ENCODE results near the gene STXBP6.

The STXBP6 gene

DNA sequence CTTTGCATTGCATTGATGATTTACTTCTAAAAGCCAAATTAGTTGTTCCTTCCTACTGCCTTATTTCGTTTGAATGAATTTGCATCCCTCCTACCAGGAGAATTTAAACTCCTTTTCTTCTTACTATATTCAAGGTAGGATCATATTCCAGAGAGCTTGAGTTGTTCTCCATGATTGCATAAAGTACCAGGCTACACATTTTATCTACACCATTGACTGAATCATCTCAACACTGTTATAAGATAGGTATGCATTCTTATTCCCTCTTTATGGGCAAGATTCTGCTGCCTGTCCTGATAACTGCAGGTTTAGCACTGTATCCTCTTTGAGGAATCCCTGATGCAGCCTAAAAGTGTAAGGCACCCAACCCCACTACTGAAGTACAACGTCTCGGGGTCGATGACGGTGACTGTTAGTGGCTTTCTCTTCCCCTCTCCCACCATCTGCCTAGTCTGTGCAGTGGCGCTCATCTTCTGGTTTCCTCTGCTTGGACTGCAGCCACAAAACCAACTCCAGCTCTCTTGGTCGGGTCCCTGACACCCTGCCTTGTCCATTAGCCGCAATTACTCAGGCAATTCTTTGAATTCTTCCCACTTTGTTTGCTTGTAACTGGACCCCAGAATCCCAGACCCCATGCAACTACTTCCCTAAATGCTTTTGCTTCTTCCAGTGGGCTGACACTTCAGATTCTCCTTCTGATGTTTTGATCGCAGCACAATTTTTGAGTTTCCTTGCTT lies 44.4 kb upstream of the STXBP6 start:
- H3K4me2 ChIP-seq (ENCODE audit: low read length), result no peak overlapping the region
- TF ChIP-seq EZH2phosphoT487 (IDR thresholded peaks at IDR 0.05; ENCODE audit: low read depth), result no peak
- TF ChIP-seq, protein P1, sequence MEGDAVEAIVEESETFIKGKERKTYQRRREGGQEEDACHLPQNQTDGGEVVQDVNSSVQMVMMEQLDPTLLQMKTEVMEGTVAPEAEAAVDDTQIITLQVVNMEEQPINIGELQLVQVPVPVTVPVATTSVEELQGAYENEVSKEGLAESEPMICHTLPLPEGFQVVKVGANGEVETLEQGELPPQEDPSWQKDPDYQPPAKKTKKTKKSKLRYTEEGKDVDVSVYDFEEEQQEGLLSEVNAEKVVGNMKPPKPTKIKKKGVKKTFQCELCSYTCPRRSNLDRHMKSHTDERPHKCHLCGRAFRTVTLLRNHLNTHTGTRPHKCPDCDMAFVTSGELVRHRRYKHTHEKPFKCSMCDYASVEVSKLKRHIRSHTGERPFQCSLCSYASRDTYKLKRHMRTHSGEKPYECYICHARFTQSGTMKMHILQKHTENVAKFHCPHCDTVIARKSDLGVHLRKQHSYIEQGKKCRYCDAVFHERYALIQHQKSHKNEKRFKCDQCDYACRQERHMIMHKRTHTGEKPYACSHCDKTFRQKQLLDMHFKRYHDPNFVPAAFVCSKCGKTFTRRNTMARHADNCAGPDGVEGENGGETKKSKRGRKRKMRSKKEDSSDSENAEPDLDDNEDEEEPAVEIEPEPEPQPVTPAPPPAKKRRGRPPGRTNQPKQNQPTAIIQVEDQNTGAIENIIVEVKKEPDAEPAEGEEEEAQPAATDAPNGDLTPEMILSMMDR (IDR thresholded peaks at IDR 0.05; ENCODE audit: low read depth, low read length), result no peak
- 0 out of 2 replicates have a peak, but pooled peaks cover 3% of the 10 kb centered on the region for H3K27me3 ChIP-seq (ENCODE audit: low read depth, low read length)
- no peak overlapping the region for H3K27ac ChIP-seq (ENCODE audit: low read length)
- no peaks in the 10 kb centered on the region for H3K36me3 ChIP-seq (replicated peaks; ENCODE audit: low read depth, low read length)
- no peaks in the 10 kb centered on the region for H3K9me3 ChIP-seq (ENCODE audit: insufficient read depth, low read length)
- H4K20me1 ChIP-seq (ENCODE audit: insufficient read depth, low read length), result no peaks in the 10 kb centered on the region
- no peak overlapping the region for H2AFZ ChIP-seq (ENCODE audit: low read depth, low read length)
- no peaks in the 10 kb centered on the region for H3K79me2 ChIP-seq (ENCODE audit: low read length)
- H3K4me3 ChIP-seq (ENCODE audit: low read length), result no peak overlapping the region
- H3K4me1 ChIP-seq (ENCODE audit: low read length), result no peaks in the 10 kb centered on the region
- no peak overlapping the region for H3K9ac ChIP-seq (ENCODE audit: low read length)

DNA sequence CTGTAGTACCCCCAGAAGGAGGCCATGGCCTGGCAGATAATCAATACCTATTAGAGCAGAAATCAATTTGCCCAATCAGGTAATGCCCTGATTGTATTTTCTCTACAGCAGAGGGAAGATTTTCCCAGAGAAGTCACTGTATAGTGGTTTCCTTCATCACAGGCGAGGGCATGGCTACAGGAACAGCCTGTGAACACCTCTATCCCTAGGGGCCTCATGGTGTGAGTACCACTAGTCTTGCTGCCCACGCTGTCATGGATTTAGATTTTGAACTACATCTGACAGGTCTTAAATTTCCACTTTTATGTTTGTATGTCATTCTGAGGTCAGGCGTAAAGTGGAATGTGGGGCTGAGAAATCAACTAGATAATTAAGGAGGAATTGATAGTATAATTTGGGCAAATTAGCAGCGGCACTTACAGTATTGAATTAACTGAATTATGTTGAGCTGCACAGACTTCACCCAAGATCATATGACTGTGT lies 42.4 kb upstream of the STXBP6 start:
- no peaks in the 10 kb centered on the region for H3K4me1 ChIP-seq (ENCODE audit: low read length)
- H3K4me2 ChIP-seq (ENCODE audit: low read length), result no peak overlapping the region
- H3K27ac ChIP-seq (ENCODE audit: low read length), result no peak overlapping the region
- 0 out of 2 replicates have a peak, but pooled peaks cover 3% of the 10 kb centered on the region for H3K27me3 ChIP-seq (ENCODE audit: low read depth, low read length)
- H3K36me3 ChIP-seq (replicated peaks; ENCODE audit: low read depth, low read length), result no peaks in the 10 kb centered on the region
- H2AFZ ChIP-seq (ENCODE audit: low read depth, low read length), result no peak overlapping the region
- no peaks in the 10 kb centered on the region for H3K9me3 ChIP-seq (ENCODE audit: insufficient read depth, low read length)
- H3K9ac ChIP-seq (ENCODE audit: low read length), result no peak overlapping the region
- H3K79me2 ChIP-seq (ENCODE audit: low read length), result no peaks in the 10 kb centered on the region
- no peak for TF ChIP-seq EZH2phosphoT487 (IDR thresholded peaks at IDR 0.05; ENCODE audit: low read depth)
- TF ChIP-seq, protein P1 (IDR thresholded peaks at IDR 0.05; ENCODE audit: low read depth, low read length), result no peak
- H3K4me3 ChIP-seq (ENCODE audit: low read length), result no peak overlapping the region
- no peaks in the 10 kb centered on the region for H4K20me1 ChIP-seq (ENCODE audit: insufficient read depth, low read length)

DNA sequence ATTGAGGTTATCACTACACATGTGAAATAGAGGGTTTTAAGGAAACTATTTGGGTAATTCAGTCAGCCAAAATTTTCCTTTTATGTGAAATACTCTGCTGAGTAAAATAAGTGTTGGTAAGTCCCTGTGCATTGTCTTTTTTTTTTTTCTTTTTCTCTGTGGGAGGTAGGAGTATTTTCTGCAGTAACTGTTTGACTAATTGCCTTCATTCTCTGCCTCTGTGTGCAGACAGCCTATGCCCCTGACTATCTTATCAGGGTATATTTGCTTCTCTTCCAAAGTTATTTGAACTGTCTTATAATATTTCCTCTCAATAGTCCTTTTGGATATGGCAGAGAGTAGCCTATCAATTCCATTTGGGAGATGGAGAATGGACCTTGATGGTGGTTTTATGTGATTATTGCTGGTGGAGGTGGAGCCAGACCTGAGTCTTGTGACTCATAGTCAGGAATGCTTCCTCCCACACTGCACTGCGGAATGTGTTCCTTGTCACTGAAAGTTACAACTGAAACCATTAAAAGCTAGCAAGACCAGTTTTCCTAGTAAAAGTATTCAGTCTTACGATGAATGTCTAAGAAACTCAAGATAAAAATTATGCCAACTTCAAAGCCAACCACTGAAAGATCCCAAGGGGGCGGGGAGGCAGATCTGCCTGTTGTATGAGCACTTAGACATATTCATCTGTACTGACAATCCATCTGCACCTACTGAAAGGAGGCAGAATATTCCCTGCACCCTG lies 40.9 kb upstream of the STXBP6 start:
- Histone ChIP-seq H3K4me2 (ENCODE audit: low read length) (no peak overlapping the region), H3K4me1 (ENCODE audit: low read length) (peaks cover 7% of the 10 kb centered on the region), H2AFZ (ENCODE audit: low read depth, low read length) (no peak overlapping the region)

DNA sequence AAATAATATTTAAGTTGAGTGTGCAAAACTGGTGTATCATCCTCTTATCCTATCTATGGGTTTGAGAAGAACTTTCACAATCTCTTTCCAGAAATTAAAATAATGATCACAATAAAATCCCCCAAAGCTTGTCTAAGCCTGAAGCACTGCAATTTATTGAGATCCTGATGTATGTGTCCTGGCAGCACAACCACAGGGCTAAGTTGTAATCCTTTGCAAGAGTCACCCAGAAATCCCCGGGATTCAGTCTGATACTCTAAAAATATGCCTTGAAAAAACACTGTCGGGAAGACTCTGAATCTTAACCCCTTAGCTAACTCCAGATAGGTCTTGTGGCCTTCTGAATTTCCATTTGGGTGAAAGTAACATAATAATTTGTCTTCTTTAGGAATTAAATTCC lies 40.3 kb upstream of the STXBP6 start:
- Histone ChIP-seq H3K79me2 (ENCODE audit: low read length) (no peaks in the 10 kb centered on the region), H3K27me3 (ENCODE audit: low read depth, low read length) (0 out of 2 replicates have a peak, but pooled peaks cover 3% of the 10 kb centered on the region), H3K36me3 (replicated peaks; ENCODE audit: low read depth, low read length) (no peaks in the 10 kb centered on the region), H2AFZ (ENCODE audit: low read depth, low read length) (no peak overlapping the region), H3K27ac (ENCODE audit: low read length) (no peak overlapping the region), H3K9me3 (ENCODE audit: insufficient read depth, low read length) (no peaks in the 10 kb centered on the region), H3K4me1 (ENCODE audit: low read length) (peaks cover 7% of the 10 kb centered on the region), H3K9ac (ENCODE audit: low read length) (no peak overlapping the region), H4K20me1 (ENCODE audit: insufficient read depth, low read length) (no peaks in the 10 kb centered on the region), H3K4me3 (ENCODE audit: low read length) (no peak overlapping the region), H3K4me2 (ENCODE audit: low read length) (no peak overlapping the region)
- TF ChIP-seq, protein P1 (IDR thresholded peaks at IDR 0.05; ENCODE audit: low read depth, low read length), result no peak
- no peak for TF ChIP-seq EZH2phosphoT487 (IDR thresholded peaks at IDR 0.05; ENCODE audit: low read depth)

More for the DNA sequence above, 40.9 kb upstream of the STXBP6 start:
- no peak overlapping the region for H3K27ac ChIP-seq (ENCODE audit: low read length)
- H3K79me2 ChIP-seq (ENCODE audit: low read length), result no peaks in the 10 kb centered on the region
- no peaks in the 10 kb centered on the region for H3K36me3 ChIP-seq (replicated peaks; ENCODE audit: low read depth, low read length)
- no peak overlapping the region for H3K4me3 ChIP-seq (ENCODE audit: low read length)
- no peaks in the 10 kb centered on the region for H4K20me1 ChIP-seq (ENCODE audit: insufficient read depth, low read length)
- no peak for TF ChIP-seq EZH2phosphoT487 (IDR thresholded peaks at IDR 0.05; ENCODE audit: low read depth)
- H3K9ac ChIP-seq (ENCODE audit: low read length), result no peak overlapping the region
- H3K27me3 ChIP-seq (ENCODE audit: low read depth, low read length), result 0 out of 2 replicates have a peak, but pooled peaks cover 3% of the 10 kb centered on the region
- no peaks in the 10 kb centered on the region for H3K9me3 ChIP-seq (ENCODE audit: insufficient read depth, low read length)
